Measurements from ENCODE around the gene TRIM29.

The TRIM29 gene

DNA sequence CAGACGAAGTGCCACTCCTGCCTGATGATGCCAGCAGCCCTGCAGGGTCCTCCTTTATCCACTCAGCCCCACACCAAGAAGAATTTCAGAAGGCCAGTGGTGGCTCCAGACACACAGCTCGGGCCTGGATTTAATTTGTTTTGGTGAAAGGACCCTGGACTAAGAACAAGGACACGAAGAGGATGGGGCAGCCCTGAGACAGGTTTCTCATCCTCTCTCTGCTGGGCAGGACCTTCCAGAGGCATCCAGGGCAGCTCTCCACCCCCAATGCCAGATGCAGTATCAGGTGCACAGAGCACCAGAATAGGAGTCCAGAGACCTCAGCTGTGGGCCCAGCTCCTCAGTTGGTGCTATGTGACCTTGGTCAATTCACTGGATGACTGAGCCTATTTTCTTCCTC is 72.0 kb downstream of the TRIM29 start:
- H3K4me1 ChIP-seq (ENCODE audit: control insufficient read depth, insufficient read depth, low read length), result peaks cover 20% of the 10 kb centered on the region
- 0 out of 2 replicates have a peak, but pooled peaks cover 2% of the 10 kb centered on the region for H3K27me3 ChIP-seq (ENCODE audit: control insufficient read depth, insufficient read depth, low read length)
- no peaks in the 10 kb centered on the region for H3K36me3 ChIP-seq (ENCODE audit: control insufficient read depth, insufficient read depth, low read length)
- no peaks in the 10 kb centered on the region for H3K9me3 ChIP-seq (ENCODE audit: control insufficient read depth, insufficient read depth, low read depth, low read length)
- no peak overlapping the region for H3K27ac ChIP-seq (ENCODE audit: low read depth, low read length)
- H3K4me3 ChIP-seq (ENCODE audit: low read depth, low read length), result no peak overlapping the region
- no peak overlapping the region for H3K9ac ChIP-seq (ENCODE audit: low read length)

DNA sequence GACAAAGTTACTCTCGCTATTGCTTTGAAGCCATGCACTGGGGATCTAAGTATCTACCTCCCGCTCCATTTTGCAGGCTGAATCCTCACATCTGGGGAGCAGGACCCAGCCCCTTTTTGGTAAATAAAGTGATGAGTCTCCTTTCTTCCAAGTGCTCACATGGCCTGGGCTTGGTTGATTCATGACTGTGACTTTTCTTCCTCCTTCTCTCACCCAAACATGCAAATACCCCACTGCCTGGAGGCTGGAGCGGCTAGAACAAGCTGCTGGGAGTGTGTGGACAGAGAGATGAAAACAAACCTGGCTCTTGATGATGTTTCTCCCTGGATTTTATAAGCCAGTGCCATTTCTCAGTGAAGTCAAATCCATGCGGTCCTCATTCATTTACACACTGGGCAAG is 72.7 kb downstream of the TRIM29 start:
- Histone ChIP-seq H3K27me3 (ENCODE audit: control insufficient read depth, insufficient read depth, low read length) (0 out of 2 replicates have a peak, but pooled peaks cover 2% of the 10 kb centered on the region), H3K9ac (ENCODE audit: low read length) (no peak overlapping the region), H3K27ac (ENCODE audit: low read depth, low read length) (no peak overlapping the region), H3K36me3 (ENCODE audit: control insufficient read depth, insufficient read depth, low read length) (no peaks in the 10 kb centered on the region), H3K9me3 (ENCODE audit: control insufficient read depth, insufficient read depth, low read depth, low read length) (no peaks in the 10 kb centered on the region), H3K4me1 (ENCODE audit: control insufficient read depth, insufficient read depth, low read length) (peaks cover 20% of the 10 kb centered on the region), H3K4me3 (ENCODE audit: low read depth, low read length) (no peak overlapping the region)

DNA sequence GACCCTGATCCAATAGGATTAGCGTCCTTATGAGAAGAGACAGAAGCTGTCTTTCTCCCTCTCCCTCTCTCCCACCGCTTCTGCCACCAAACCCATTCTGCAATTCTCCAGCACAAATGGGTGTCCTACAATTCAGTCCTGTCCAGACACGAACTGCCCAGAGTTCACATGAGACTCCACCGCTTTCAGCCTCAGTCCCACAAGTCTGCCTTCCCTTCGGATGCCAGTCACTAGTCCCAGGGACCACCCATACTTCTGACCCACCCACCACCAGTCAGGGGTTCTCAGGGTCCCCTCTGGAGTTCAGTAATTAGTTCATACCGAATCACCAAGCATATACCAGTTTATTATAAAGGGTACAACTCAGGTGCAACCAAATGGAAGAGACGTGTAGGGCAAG is 73.6 kb downstream of the TRIM29 start:
- Histone ChIP-seq H3K4me3 (ENCODE audit: low read depth, low read length) (no peak overlapping the region), H3K36me3 (ENCODE audit: control insufficient read depth, insufficient read depth, low read length) (no peaks in the 10 kb centered on the region), H3K9ac (ENCODE audit: low read length) (no peak overlapping the region), H3K27me3 (ENCODE audit: control insufficient read depth, insufficient read depth, low read length) (0 out of 2 replicates have a peak, but pooled peaks cover 2% of the 10 kb centered on the region), H3K27ac (ENCODE audit: low read depth, low read length) (no peak overlapping the region), H3K9me3 (ENCODE audit: control insufficient read depth, insufficient read depth, low read depth, low read length) (no peaks in the 10 kb centered on the region), H3K4me1 (ENCODE audit: control insufficient read depth, insufficient read depth, low read length) (peaks cover 24% of the 10 kb centered on the region)

DNA sequence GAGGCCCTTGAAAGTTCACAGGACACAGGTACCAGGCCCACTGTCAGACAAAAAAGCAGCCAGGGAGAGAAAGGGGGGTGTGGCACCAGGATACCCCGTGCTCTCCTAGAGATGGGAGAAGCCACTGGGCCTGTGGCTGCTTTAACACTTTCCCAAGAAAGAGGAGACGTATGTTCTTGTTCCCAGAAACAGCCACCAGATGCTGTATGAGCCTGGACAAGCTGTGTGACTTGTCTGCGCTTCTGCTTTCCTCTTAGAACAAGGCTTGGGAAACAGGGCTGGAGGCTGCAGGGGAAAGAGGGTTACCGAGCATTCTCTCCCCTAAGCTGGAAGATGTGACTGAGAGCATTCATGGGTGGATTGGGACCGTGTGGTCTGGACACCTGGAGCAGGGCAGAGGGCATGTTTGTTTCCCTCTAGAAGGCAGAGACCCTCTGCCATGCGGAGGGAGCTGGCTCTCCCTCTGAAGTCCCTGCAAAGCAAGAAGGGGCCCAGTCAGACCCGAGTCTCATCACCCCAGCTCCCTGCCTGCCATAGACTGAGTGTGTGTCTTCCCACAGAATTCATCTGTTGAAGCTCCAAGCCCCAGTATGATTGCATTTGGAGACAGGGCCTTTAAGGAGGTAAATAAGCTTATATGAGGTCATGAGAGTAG is 74.1 kb downstream of the TRIM29 start:
- H3K9me3 ChIP-seq (ENCODE audit: control insufficient read depth, insufficient read depth, low read depth, low read length), result no peaks in the 10 kb centered on the region
- no peak overlapping the region for H3K4me3 ChIP-seq (ENCODE audit: low read depth, low read length)
- H3K27ac ChIP-seq (ENCODE audit: low read depth, low read length), result no peak overlapping the region
- H3K27me3 ChIP-seq (ENCODE audit: control insufficient read depth, insufficient read depth, low read length), result 0 out of 2 replicates have a peak, but pooled peaks cover 2% of the 10 kb centered on the region
- H3K4me1 ChIP-seq (ENCODE audit: control insufficient read depth, insufficient read depth, low read length), result peaks cover 29% of the 10 kb centered on the region
- no peak overlapping the region for H3K9ac ChIP-seq (ENCODE audit: low read length)
- no peaks in the 10 kb centered on the region for H3K36me3 ChIP-seq (ENCODE audit: control insufficient read depth, insufficient read depth, low read length)

DNA sequence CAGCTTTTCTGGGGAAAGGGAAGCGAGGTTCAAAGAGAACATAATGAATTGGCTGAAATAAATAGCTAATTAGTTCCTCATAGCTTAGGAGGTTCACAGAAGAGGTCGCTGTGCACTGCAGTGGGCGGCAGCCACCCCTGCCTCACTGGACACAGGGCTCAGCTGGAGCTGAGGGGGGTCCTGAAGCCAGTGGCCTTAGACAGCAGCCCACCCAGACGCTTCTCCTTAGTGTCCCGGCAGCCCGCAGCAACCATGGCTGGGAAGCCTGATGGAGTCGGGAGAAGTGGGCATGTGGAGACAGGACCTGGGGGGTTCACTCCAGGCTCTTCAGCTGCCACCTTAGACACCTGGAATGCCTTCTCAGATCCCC is 75.4 kb downstream of the TRIM29 start:
- H3K9ac ChIP-seq (ENCODE audit: low read length), result no peak overlapping the region
- no peaks in the 10 kb centered on the region for H3K9me3 ChIP-seq (ENCODE audit: control insufficient read depth, insufficient read depth, low read depth, low read length)
- H3K4me1 ChIP-seq (ENCODE audit: control insufficient read depth, insufficient read depth, low read length), result peaks cover 38% of the 10 kb centered on the region
- no peak overlapping the region for H3K4me3 ChIP-seq (ENCODE audit: low read depth, low read length)
- no peaks in the 10 kb centered on the region for H3K36me3 ChIP-seq (ENCODE audit: control insufficient read depth, insufficient read depth, low read length)
- H3K27me3 ChIP-seq (ENCODE audit: control insufficient read depth, insufficient read depth, low read length), result 0 out of 2 replicates have a peak, but pooled peaks cover 2% of the 10 kb centered on the region
- H3K27ac ChIP-seq (ENCODE audit: low read depth, low read length), result no peak overlapping the region

DNA sequence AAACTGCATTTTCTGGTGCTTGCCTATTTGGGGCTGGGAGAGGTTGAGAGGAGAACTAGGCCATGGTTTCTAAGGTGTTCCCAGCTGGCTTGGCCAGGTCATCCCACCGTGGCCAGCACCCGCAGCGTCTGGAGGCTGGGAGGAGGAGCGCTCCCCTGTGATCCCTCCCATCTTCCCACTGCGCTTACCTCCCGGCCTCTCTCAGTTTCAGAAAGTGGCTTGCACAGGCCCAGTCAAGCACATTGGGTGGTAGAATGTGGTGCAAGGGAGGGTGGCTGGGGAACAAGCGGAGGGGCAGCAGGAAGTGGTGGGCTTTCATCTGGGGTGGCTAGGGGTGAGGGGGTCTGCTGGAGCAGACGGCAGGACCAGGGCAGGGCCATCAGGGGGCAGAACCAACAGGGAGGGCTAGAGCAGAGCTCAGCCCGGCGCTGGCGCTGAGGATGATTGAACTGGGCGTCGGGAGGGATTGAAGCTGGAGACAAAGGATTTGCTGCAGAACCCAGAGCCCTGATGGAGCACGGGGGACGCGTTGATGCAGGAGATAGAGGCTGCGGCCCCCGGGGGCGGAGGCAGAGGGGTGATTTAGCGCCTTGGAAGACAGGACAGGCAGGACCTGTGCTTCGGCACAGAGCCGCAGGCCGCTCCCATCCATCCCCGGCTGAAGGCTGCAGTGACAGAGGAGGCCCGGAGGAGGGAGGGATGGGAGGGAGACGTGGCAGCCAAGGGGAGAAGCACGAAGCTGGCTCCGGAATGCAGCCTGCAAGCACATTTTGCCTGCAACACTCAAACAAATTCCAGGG is 76.0 kb downstream of the TRIM29 start:
- 0 out of 2 replicates have a peak, but pooled peaks cover 2% of the 10 kb centered on the region for H3K27me3 ChIP-seq (ENCODE audit: control insufficient read depth, insufficient read depth, low read length)
- peaks cover 43% of the 10 kb centered on the region for H3K4me1 ChIP-seq (ENCODE audit: control insufficient read depth, insufficient read depth, low read length)
- H3K9me3 ChIP-seq (ENCODE audit: control insufficient read depth, insufficient read depth, low read depth, low read length), result no peaks in the 10 kb centered on the region
- H3K27ac ChIP-seq (ENCODE audit: low read depth, low read length), result no peak overlapping the region
- H3K4me3 ChIP-seq (ENCODE audit: low read depth, low read length), result no peak overlapping the region
- H3K9ac ChIP-seq (ENCODE audit: low read length), result no peak overlapping the region
- H3K36me3 ChIP-seq (ENCODE audit: control insufficient read depth, insufficient read depth, low read length), result no peaks in the 10 kb centered on the region

Measured in HUES6 (cell line).